ENCODE data around the gene GLI2.

Gene GLI2

DNA sequence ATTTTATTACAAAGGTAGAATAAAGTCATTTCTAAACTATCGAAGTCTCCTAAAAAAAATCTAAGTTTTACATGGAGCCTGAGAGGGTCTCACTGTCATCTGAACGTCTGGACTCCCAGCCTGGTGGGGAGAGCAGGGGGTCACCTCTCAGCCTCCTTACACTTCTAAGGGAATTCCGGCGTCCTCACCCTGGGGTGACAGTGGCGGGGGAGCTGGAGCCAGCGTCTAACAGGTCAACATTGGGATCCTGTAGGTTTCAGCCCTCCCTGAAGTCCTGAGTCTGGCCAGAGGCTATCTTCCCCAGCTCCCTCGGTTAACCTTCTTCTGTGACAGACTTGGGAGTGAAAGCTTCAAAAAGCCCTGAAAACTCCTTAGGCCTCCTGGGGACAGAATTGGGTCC lies 34.6 kb upstream of the GLI2 start:
- H2AK5ac ChIP-seq (ENCODE audit: low read depth, low read length), result no peak overlapping the region
- no peak overlapping the region for H2BK120ac ChIP-seq (ENCODE audit: low read depth, low read length)
- peaks cover 0 to 9% of the 10 kb centered on the region in 2 donors for H3K4me1 ChIP-seq (ENCODE audit: control insufficient read depth in 2 of 2, insufficient read depth in 1 of 2, low read depth in 1 of 2, low read length in 2 of 2)
- H3K27ac ChIP-seq (replicated peaks; ENCODE audit: low read length), result no peak overlapping the region
- no peak overlapping the region for H2BK5ac ChIP-seq (ENCODE audit: low read length)
- H4K91ac ChIP-seq (ENCODE audit: low read depth, low read length, poor library complexity), result no peak overlapping the region
- no peak overlapping the region for H2BK15ac ChIP-seq (ENCODE audit: low read length)
- H3K4me2 ChIP-seq (ENCODE audit: insufficient read depth, low read length, poor library complexity, severe bottlenecking), result no peak overlapping the region
- no peaks in the 10 kb centered on the region for H3K9me3 ChIP-seq (replicated peaks in 1 of 2; ENCODE audit: control insufficient read depth in 2 of 2, insufficient read depth in 1 of 2, low read depth in 1 of 2, low read length in 2 of 2)
- DNase-seq (ENCODE audit: low spot score), result no peak
- H3K14ac ChIP-seq (ENCODE audit: low read length), result no peak overlapping the region
- H3K79me1 ChIP-seq (ENCODE audit: low read depth, low read length), result no peaks in the 10 kb centered on the region
- H3K4me3 ChIP-seq (ENCODE audit: low read length in 2 of 2), result no peak overlapping the region
- H3K4ac ChIP-seq (ENCODE audit: low read length), result no peak overlapping the region
- no CpG with 5 or more reads among the region's 7 CpGs for WGBS, 2 donors (ENCODE audit: extremely low coverage in 2 of 2, insufficient read length in 2 of 2, insufficient replicate concordance in 1 of 2)
- H3K27me3 ChIP-seq (ENCODE audit: control insufficient read depth in 3 of 3, insufficient read depth in 3 of 3, low read depth in 1 of 3, low read length in 3 of 3), result peaks cover 0 to 14% (median 0%) of the 10 kb centered on the region in 3 experiments
- H2BK12ac ChIP-seq (ENCODE audit: low read length), result no peak overlapping the region
- no peak overlapping the region for H3K18ac ChIP-seq (ENCODE audit: low read length)
- H3K36me3 ChIP-seq (replicated peaks in 1 of 2; ENCODE audit: control insufficient read depth in 2 of 2, insufficient read depth in 2 of 2, low read length in 2 of 2), result no peaks in the 10 kb centered on the region
- no peak overlapping the region for H2AFZ ChIP-seq (ENCODE audit: low read length)
- H4K8ac ChIP-seq (ENCODE audit: low read depth, low read length), result no peak overlapping the region
- no peak overlapping the region for H3K23ac ChIP-seq (ENCODE audit: low read depth, low read length, poor library complexity)
- H3K9ac ChIP-seq (ENCODE audit: low read depth, low read length, poor library complexity), result no peak overlapping the region

DNA sequence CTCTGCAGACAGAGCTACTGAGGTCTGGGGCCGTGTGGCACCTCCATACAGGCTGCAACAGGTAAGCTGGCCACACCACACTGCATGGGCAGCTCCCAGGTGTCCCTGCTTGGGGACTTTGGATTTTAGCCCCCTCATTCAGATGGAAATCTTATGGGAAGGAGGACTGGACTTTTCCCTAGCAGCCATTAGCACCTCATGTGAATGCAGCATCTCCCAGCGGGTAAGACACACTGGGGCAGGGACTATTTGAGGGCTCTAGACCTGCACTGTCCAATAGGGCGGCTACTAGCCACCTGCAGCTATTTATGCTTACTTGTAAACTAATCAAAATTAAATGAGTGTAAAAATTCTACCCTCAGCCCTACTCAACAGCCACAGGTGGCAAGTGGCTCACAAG lies 34.2 kb upstream of the GLI2 start:
- Histone ChIP-seq H3K4me1 (ENCODE audit: control insufficient read depth in 2 of 2, insufficient read depth in 1 of 2, low read depth in 1 of 2, low read length in 2 of 2) (peaks cover 0 to 9% of the 10 kb centered on the region in 2 donors), H4K91ac (ENCODE audit: low read depth, low read length, poor library complexity) (no peak overlapping the region), H3K4me2 (ENCODE audit: insufficient read depth, low read length, poor library complexity, severe bottlenecking) (no peak overlapping the region), H3K4ac (ENCODE audit: low read length) (no peak overlapping the region), H3K23ac (ENCODE audit: low read depth, low read length, poor library complexity) (no peak overlapping the region), H3K14ac (ENCODE audit: low read length) (no peak overlapping the region), H2BK120ac (ENCODE audit: low read depth, low read length) (no peak overlapping the region), H2AFZ (ENCODE audit: low read length) (no peak overlapping the region), H3K4me3 (ENCODE audit: low read length in 2 of 2) (no peak overlapping the region), H3K27me3 (ENCODE audit: control insufficient read depth in 3 of 3, insufficient read depth in 3 of 3, low read depth in 1 of 3, low read length in 3 of 3) (peaks cover 0 to 15% (median 0%) of the 10 kb centered on the region in 3 experiments), H2BK15ac (ENCODE audit: low read length) (no peak overlapping the region), H2BK12ac (ENCODE audit: low read length) (no peak overlapping the region), H2AK5ac (ENCODE audit: low read depth, low read length) (no peak overlapping the region), H2BK5ac (ENCODE audit: low read length) (no peak overlapping the region), H3K9ac (ENCODE audit: low read depth, low read length, poor library complexity) (no peak overlapping the region), H3K79me1 (ENCODE audit: low read depth, low read length) (no peaks in the 10 kb centered on the region), H3K18ac (ENCODE audit: low read length) (no peak overlapping the region), H4K8ac (ENCODE audit: low read depth, low read length) (no peak overlapping the region), H3K9me3 (replicated peaks in 1 of 2; ENCODE audit: control insufficient read depth in 2 of 2, insufficient read depth in 1 of 2, low read depth in 1 of 2, low read length in 2 of 2) (no peaks in the 10 kb centered on the region), H3K27ac (replicated peaks; ENCODE audit: low read length) (no peak overlapping the region), H3K36me3 (replicated peaks in 1 of 2; ENCODE audit: control insufficient read depth in 2 of 2, insufficient read depth in 2 of 2, low read length in 2 of 2) (no peaks in the 10 kb centered on the region)
- DNase-seq (ENCODE audit: low spot score), result no peak
- no CpG with 5 or more reads among the region's 3 CpGs for WGBS, 2 donors (ENCODE audit: extremely low coverage in 2 of 2, insufficient read length in 2 of 2, insufficient replicate concordance in 1 of 2)

DNA sequence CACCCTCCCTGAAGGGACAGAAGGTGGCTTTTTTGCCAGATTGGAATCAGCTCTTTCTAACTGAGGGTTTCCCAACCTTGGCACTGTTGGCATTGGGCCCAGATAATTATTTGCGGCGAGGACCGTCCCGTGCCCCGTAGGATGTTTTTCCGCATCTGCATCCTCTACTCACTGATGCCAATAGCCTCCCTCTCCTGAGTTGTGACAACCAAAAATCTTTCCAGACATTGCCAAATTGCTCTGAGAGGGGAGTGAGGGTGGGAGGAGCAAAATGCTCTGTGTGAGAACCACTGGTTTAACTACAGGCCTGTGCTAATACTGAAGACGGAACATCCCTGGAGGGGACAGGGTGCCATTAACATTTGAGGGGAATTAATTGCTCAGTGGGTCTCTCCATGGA lies 33.6 kb upstream of the GLI2 start:
- Histone ChIP-seq H2BK5ac (ENCODE audit: low read length) (no peak overlapping the region), H3K36me3 (replicated peaks in 1 of 2; ENCODE audit: control insufficient read depth in 2 of 2, insufficient read depth in 2 of 2, low read length in 2 of 2) (no peaks in the 10 kb centered on the region), H3K27ac (replicated peaks; ENCODE audit: low read length) (no peak overlapping the region), H2BK120ac (ENCODE audit: low read depth, low read length) (no peak overlapping the region), H2AK5ac (ENCODE audit: low read depth, low read length) (no peak overlapping the region), H4K8ac (ENCODE audit: low read depth, low read length) (no peak overlapping the region), H4K91ac (ENCODE audit: low read depth, low read length, poor library complexity) (no peak overlapping the region), H3K14ac (ENCODE audit: low read length) (no peak overlapping the region), H3K4me1 (ENCODE audit: control insufficient read depth in 2 of 2, insufficient read depth in 1 of 2, low read depth in 1 of 2, low read length in 2 of 2) (peaks cover 0 to 9% of the 10 kb centered on the region in 2 donors), H3K23ac (ENCODE audit: low read depth, low read length, poor library complexity) (no peak overlapping the region), H3K27me3 (ENCODE audit: control insufficient read depth in 3 of 3, insufficient read depth in 3 of 3, low read depth in 1 of 3, low read length in 3 of 3) (peaks cover 0 to 16% (median 0%) of the 10 kb centered on the region in 3 experiments), H3K79me1 (ENCODE audit: low read depth, low read length) (no peaks in the 10 kb centered on the region), H2AFZ (ENCODE audit: low read length) (no peak overlapping the region), H2BK12ac (ENCODE audit: low read length) (no peak overlapping the region), H3K9me3 (replicated peaks in 1 of 2; ENCODE audit: control insufficient read depth in 2 of 2, insufficient read depth in 1 of 2, low read depth in 1 of 2, low read length in 2 of 2) (no peaks in the 10 kb centered on the region), H3K4ac (ENCODE audit: low read length) (no peak overlapping the region), H3K18ac (ENCODE audit: low read length) (no peak overlapping the region), H3K4me3 (ENCODE audit: low read length in 2 of 2) (no peak overlapping the region), H3K4me2 (ENCODE audit: insufficient read depth, low read length, poor library complexity, severe bottlenecking) (no peak overlapping the region), H3K9ac (ENCODE audit: low read depth, low read length, poor library complexity) (no peak overlapping the region), H2BK15ac (ENCODE audit: low read length) (peak overlapping the region; percentile 40)
- WGBS, 2 donors (ENCODE audit: extremely low coverage in 2 of 2, insufficient read length in 2 of 2, insufficient replicate concordance in 1 of 2), result no CpG with 5 or more reads among the region's 7 CpGs
- no peak for DNase-seq (ENCODE audit: low spot score)

DNA sequence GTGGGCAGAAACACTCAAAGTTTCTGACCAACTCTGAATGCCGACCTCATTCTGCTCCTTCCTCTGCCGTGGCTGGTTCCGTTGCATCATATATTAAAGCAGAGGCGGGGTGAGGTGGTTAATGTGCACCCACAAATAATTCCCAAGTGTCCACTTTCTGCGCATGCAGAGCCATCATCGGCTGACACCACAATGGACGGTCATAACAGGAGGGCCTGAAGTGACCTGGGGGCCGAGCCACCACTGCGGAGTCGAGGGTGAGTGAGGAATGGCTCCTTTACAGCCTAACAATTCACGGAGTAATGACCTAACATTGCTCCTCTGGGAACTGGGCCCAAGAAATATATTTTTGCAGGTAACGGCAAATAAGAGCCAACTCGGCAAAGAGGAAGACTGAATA lies 32.9 kb upstream of the GLI2 start:
- H3K4me3 ChIP-seq (ENCODE audit: low read length in 2 of 2), result no peak overlapping the region
- no peak overlapping the region for H2BK12ac ChIP-seq (ENCODE audit: low read length)
- H3K9ac ChIP-seq (ENCODE audit: low read depth, low read length, poor library complexity), result no peak overlapping the region
- H2AFZ ChIP-seq (ENCODE audit: low read length), result no peak overlapping the region
- peaks cover 0 to 24% (median 0%) of the 10 kb centered on the region in 3 experiments for H3K27me3 ChIP-seq (ENCODE audit: control insufficient read depth in 3 of 3, insufficient read depth in 3 of 3, low read depth in 1 of 3, low read length in 3 of 3)
- peaks cover 0 to 9% of the 10 kb centered on the region in 2 donors for H3K4me1 ChIP-seq (ENCODE audit: control insufficient read depth in 2 of 2, insufficient read depth in 1 of 2, low read depth in 1 of 2, low read length in 2 of 2)
- H2BK15ac ChIP-seq (ENCODE audit: low read length), result peak overlapping the region; percentile 40
- H2AK5ac ChIP-seq (ENCODE audit: low read depth, low read length), result no peak overlapping the region
- no peak overlapping the region for H3K23ac ChIP-seq (ENCODE audit: low read depth, low read length, poor library complexity)
- WGBS, 2 donors (ENCODE audit: extremely low coverage in 2 of 2, insufficient read length in 2 of 2, insufficient replicate concordance in 1 of 2), result no CpG with 5 or more reads among the region's 13 CpGs
- H2BK5ac ChIP-seq (ENCODE audit: low read length), result no peak overlapping the region
- H3K36me3 ChIP-seq (replicated peaks in 1 of 2; ENCODE audit: control insufficient read depth in 2 of 2, insufficient read depth in 2 of 2, low read length in 2 of 2), result no peaks in the 10 kb centered on the region
- no peak for DNase-seq (ENCODE audit: low spot score)
- H4K91ac ChIP-seq (ENCODE audit: low read depth, low read length, poor library complexity), result no peak overlapping the region
- H3K4me2 ChIP-seq (ENCODE audit: insufficient read depth, low read length, poor library complexity, severe bottlenecking), result no peak overlapping the region
- H3K79me1 ChIP-seq (ENCODE audit: low read depth, low read length), result no peaks in the 10 kb centered on the region
- H3K18ac ChIP-seq (ENCODE audit: low read length), result no peak overlapping the region
- no peak overlapping the region for H2BK120ac ChIP-seq (ENCODE audit: low read depth, low read length)
- H4K8ac ChIP-seq (ENCODE audit: low read depth, low read length), result no peak overlapping the region
- no peak overlapping the region for H3K27ac ChIP-seq (replicated peaks; ENCODE audit: low read length)
- H3K14ac ChIP-seq (ENCODE audit: low read length), result no peak overlapping the region
- no peak overlapping the region for H3K4ac ChIP-seq (ENCODE audit: low read length)
- H3K9me3 ChIP-seq (replicated peaks in 1 of 2; ENCODE audit: control insufficient read depth in 2 of 2, insufficient read depth in 1 of 2, low read depth in 1 of 2, low read length in 2 of 2), result no peaks in the 10 kb centered on the region

All from neuronal stem cell (in vitro differentiated cells).